CD8-positive, alpha-beta memory T cell (primary cell): ENCODE measurements around the gene HDAC8. TPM values are rescaled to one million over a fixed set of nuclear protein-coding genes. Genes with fewer than 3 reads are reported as not detected.
"Not testable (repeated sequence)": the region's sequence is repeated elsewhere in the genome, so short reads cannot be mapped to it uniquely, and the experiment has no call there.

Source experiments
- CTCF ChIA-PET: fragments of 350-600 bp; sonication (Branson Sonifier 250); formaldehyde crosslinking; loops from one replicate; lab custom pipeline; 2021; ENCODE audit warnings: antibody characterized with exemption; lab: Charles Lee
- POLR2A ChIA-PET: fragments of 350-600 bp; sonication (Branson Sonifier 250); formaldehyde crosslinking; loops from one replicate; lab custom pipeline; 2021; ENCODE audit warnings: antibody characterized with exemption; lab: Charles Lee
- DNase-seq, 5 donors: peaks; one replicate each; pipeline versions ENCODE4 v3.0.0 to v3.0.0-alpha.2; 2020 to 2022; ENCODE audit warnings: mixed read lengths in 1 of 5
- H3K27ac ChIP-seq: one replicate; pipeline ENCODE4 v1.7.0; 2013; ENCODE audit warnings: low read depth, mild to moderate bottlenecking, low read length, moderate library complexity
- H3K27me3 ChIP-seq: 2 replicates; pipeline ENCODE4 v1.7.0; 2013; ENCODE audit warnings: low read length, mild to moderate bottlenecking; ENCODE audit not compliant: insufficient read depth, poor library complexity, severe bottlenecking
- H3K36me3 ChIP-seq: 2 replicates; pipeline ENCODE4 v1.7.0; 2013; ENCODE audit warnings: mild to moderate bottlenecking, low read length, moderate library complexity; ENCODE audit not compliant: insufficient read depth
- H3K4me1 ChIP-seq: 2 replicates; pipeline ENCODE4 v1.7.0; 2013; ENCODE audit warnings: mild to moderate bottlenecking, low read length, moderate library complexity; ENCODE audit not compliant: insufficient read depth
- H3K4me3 ChIP-seq: 2 replicates; pipeline ENCODE4 v1.7.0; 2013; ENCODE audit warnings: mild to moderate bottlenecking, low read length
- H3K9me3 ChIP-seq: 2 replicates; pipeline ENCODE4 v1.7.0; 2013; ENCODE audit warnings: mild to moderate bottlenecking, low read length
- H3K27ac Mint-ChIP-seq, 8 donors: one replicate each; pipeline ENCODE4 v1.8.0; 2020 to 2021; ENCODE audit warnings: mixed read lengths in 8 of 8, mild to moderate bottlenecking in 6 of 8, inconsistent platforms in 3 of 8, moderate library complexity in 3 of 8
- H3K27me3 Mint-ChIP-seq, 2 donors: one replicate each; pipeline ENCODE4 v1.8.0; 2020 to 2021; ENCODE audit warnings: mixed read lengths in 2 of 2, mild to moderate bottlenecking in 1 of 2, moderate library complexity in 1 of 2
- H3K36me3 Mint-ChIP-seq, 3 donors: one replicate each; pipeline ENCODE4 v1.8.0; 2020 to 2021; ENCODE audit warnings: mixed read lengths in 3 of 3, inconsistent platforms in 1 of 3, mild to moderate bottlenecking in 1 of 3
- H3K4me1 Mint-ChIP-seq, 3 donors: one replicate each; pipeline ENCODE4 v1.8.0; 2020 to 2021; ENCODE audit warnings: mixed read lengths in 3 of 3, inconsistent platforms in 1 of 3, mild to moderate bottlenecking in 1 of 3
- H3K4me3 Mint-ChIP-seq, 7 donors: one replicate each; pipeline ENCODE4 v1.8.0; 2020 to 2021; ENCODE audit warnings: mixed read lengths in 7 of 7, mild to moderate bottlenecking in 6 of 7, moderate library complexity in 4 of 7, inconsistent platforms in 2 of 7
- H3K9me3 Mint-ChIP-seq, 5 donors: one replicate each; pipeline ENCODE4 v1.8.0; 2020 to 2022; ENCODE audit warnings: mixed read lengths in 5 of 5, mild to moderate bottlenecking in 3 of 5, moderate library complexity in 2 of 5, inconsistent platforms in 1 of 5
- polyA plus RNA-seq: library from polyadenylated mRNA; unstranded; fragments of 300-500 nt; fragmentation: Illumina TruSeq; gene quantifications from one replicate; pipeline ENCODE4 v1.2.3, GENCODE V29; 2021
- total RNA-seq, 2 experiments: library from RNA; stranded (reverse); gene quantifications; one replicate each; pipeline ENCODE4 v1.2.3, GENCODE V29; 2021

HDAC8 gene
- total and polyA plus RNA-seq, 3 experiments from 2014 or later: 16.4 to 17.8 (median 17.3) TPM

- ChIA-PET POLR2A (no interaction called here), CTCF (no interaction called here)
- no peak overlapping the region for H3K4me3 Mint-ChIP-seq
- Histone ChIP-seq H3K4me1 (no peaks in the 10 kb centered on the region), H3K9me3 (no peaks in the 10 kb centered on the region), H3K36me3 (no peaks in the 10 kb centered on the region), H3K27ac (no peak overlapping the region), H3K4me3 (no peak overlapping the region), H3K27me3 (no peaks in the 10 kb centered on the region)
- DNase-seq: no peak
- H3K27me3 Mint-ChIP-seq: peaks cover 0 to 4% of the 10 kb centered on the region in 2 donors
- peaks cover 3 to 24% (median 24%) of the 10 kb centered on the region in 3 donors for H3K36me3 Mint-ChIP-seq
- peaks cover 0 to 18% (median 5%) of the 10 kb centered on the region in 5 donors for H3K9me3 Mint-ChIP-seq
- H3K4me1 Mint-ChIP-seq: no peaks in the 10 kb centered on the region
- no peak overlapping the region for H3K27ac Mint-ChIP-seq
Measured at GRCh38 chrX:72498782-72499181, 73.9 kb downstream of the HDAC8 start.

- Histone ChIP-seq H3K27me3 (no peaks in the 10 kb centered on the region), H3K4me3 (no peak overlapping the region), H3K4me1 (no peaks in the 10 kb centered on the region), H3K27ac (no peak overlapping the region), H3K36me3 (no peaks in the 10 kb centered on the region), H3K9me3 (no peaks in the 10 kb centered on the region)
- POLR2A ChIA-PET: no interaction called here
- H3K9me3 Mint-ChIP-seq: peaks cover 0 to 10% (median 0%) of the 10 kb centered on the region in 5 donors
- no peak for DNase-seq
- CTCF ChIA-PET: no interaction called here
- H3K4me3 Mint-ChIP-seq: no peak overlapping the region
- peaks cover 12 to 38% (median 16%) of the 10 kb centered on the region in 3 donors for H3K36me3 Mint-ChIP-seq
- H3K27me3 Mint-ChIP-seq: no peaks in the 10 kb centered on the region
- no peaks in the 10 kb centered on the region for H3K4me1 Mint-ChIP-seq
- H3K27ac Mint-ChIP-seq: no peak overlapping the region
Measured at GRCh38 chrX:72495046-72495445, 77.6 kb downstream of the HDAC8 start.

GRCh38 chrX:72492499-72492898 lies 80.1 kb downstream of the HDAC8 start:
- no peak overlapping the region for H3K27ac ChIP-seq
- Mint-ChIP-seq H3K9me3 (no peaks in the 10 kb centered on the region), H3K27ac (peak overlapping the region in 1 of 8 donors; percentile 83), H3K27me3 (no peaks in the 10 kb centered on the region), H3K4me1 (no peaks in the 10 kb centered on the region), H3K4me3 (no peak overlapping the region), H3K36me3 (peaks cover 12 to 52% (median 25%) of the 10 kb centered on the region in 3 donors)
- no peaks in the 10 kb centered on the region for H3K27me3 ChIP-seq
- H3K9me3 ChIP-seq: no peaks in the 10 kb centered on the region
- POLR2A ChIA-PET: no interaction called here
- no peak overlapping the region for H3K4me3 ChIP-seq
- CTCF ChIA-PET: no interaction called here
- peaks cover 5% of the 10 kb centered on the region for H3K36me3 ChIP-seq
- no peak for DNase-seq
- H3K4me1 ChIP-seq: no peaks in the 10 kb centered on the region

- H3K9me3 ChIP-seq, H3K36me3 ChIP-seq, H3K4me3 Mint-ChIP-seq, DNase-seq, H3K9me3 Mint-ChIP-seq, H3K4me3 ChIP-seq, POLR2A ChIA-PET, H3K27ac Mint-ChIP-seq, CTCF ChIA-PET, H3K27me3 ChIP-seq, H3K4me1 ChIP-seq, H3K27me3 Mint-ChIP-seq, H3K4me1 Mint-ChIP-seq, H3K27ac ChIP-seq: not testable (repeated sequence)
- H3K36me3 Mint-ChIP-seq: peaks cover 16 to 62% (median 25%) of the 10 kb centered on the region in 3 donors
Measured at GRCh38 chrX:72490221-72490620, 82.4 kb downstream of the HDAC8 start.

- Mint-ChIP-seq H3K9me3 (no peaks in the 10 kb centered on the region), H3K27me3 (peaks cover 0 to 5% of the 10 kb centered on the region in 2 donors), H3K36me3 (peaks cover 14 to 56% (median 18%) of the 10 kb centered on the region in 3 donors), H3K27ac (peak overlapping the region in 1 of 8 donors; percentile 71), H3K4me3 (no peak overlapping the region), H3K4me1 (no peaks in the 10 kb centered on the region)
- Histone ChIP-seq H3K27me3 (no peaks in the 10 kb centered on the region), H3K4me3 (no peak overlapping the region), H3K4me1 (no peaks in the 10 kb centered on the region), H3K9me3 (no peaks in the 10 kb centered on the region), H3K27ac (no peak overlapping the region), H3K36me3 (peaks cover 5% of the 10 kb centered on the region)
- CTCF ChIA-PET: no interaction called here
- POLR2A ChIA-PET: no interaction called here
- no peak for DNase-seq
Measured at GRCh38 chrX:72487661-72488060, 85.0 kb downstream of the HDAC8 start.

- Mint-ChIP-seq H3K27ac (no peak overlapping the region), H3K4me3 (no peak overlapping the region), H3K36me3 (peaks cover 11 to 47% (median 14%) of the 10 kb centered on the region in 3 donors), H3K27me3 (peaks cover 0 to 7% of the 10 kb centered on the region in 2 donors), H3K9me3 (no peaks in the 10 kb centered on the region), H3K4me1 (no peaks in the 10 kb centered on the region)
- H3K27me3 ChIP-seq: no peaks in the 10 kb centered on the region
- CTCF ChIA-PET: no interaction called here
- no peak overlapping the region for H3K27ac ChIP-seq
- H3K9me3 ChIP-seq: no peaks in the 10 kb centered on the region
- POLR2A ChIA-PET: no interaction called here
- H3K4me1 ChIP-seq: no peaks in the 10 kb centered on the region
- no peaks in the 10 kb centered on the region for H3K36me3 ChIP-seq
- no peak overlapping the region for H3K4me3 ChIP-seq
- no peak for DNase-seq
Measured at GRCh38 chrX:72479324-72480274, 93.0 kb downstream of the HDAC8 start.

GRCh38 chrX:72478853-72479252 lies 93.8 kb downstream of the HDAC8 start:
- CTCF ChIA-PET: no interaction called here
- Mint-ChIP-seq H3K27me3 (peaks cover 0 to 7% of the 10 kb centered on the region in 2 donors), H3K9me3 (no peaks in the 10 kb centered on the region), H3K36me3 (peaks cover 11 to 46% (median 14%) of the 10 kb centered on the region in 3 donors), H3K4me3 (no peak overlapping the region), H3K27ac (no peak overlapping the region), H3K4me1 (no peaks in the 10 kb centered on the region)
- H3K9me3 ChIP-seq: no peaks in the 10 kb centered on the region
- no peak overlapping the region for H3K27ac ChIP-seq
- no peaks in the 10 kb centered on the region for H3K27me3 ChIP-seq
- no peak overlapping the region for H3K4me3 ChIP-seq
- H3K4me1 ChIP-seq: no peaks in the 10 kb centered on the region
- no peak for DNase-seq
- H3K36me3 ChIP-seq: no peaks in the 10 kb centered on the region
- POLR2A ChIA-PET: no interaction called here

GRCh38 chrX:72478351-72478750 lies 94.3 kb downstream of the HDAC8 start:
- Mint-ChIP-seq H3K4me1 (no peaks in the 10 kb centered on the region), H3K27me3 (peaks cover 0 to 6% of the 10 kb centered on the region in 2 donors), H3K36me3 (peaks cover 11 to 47% (median 14%) of the 10 kb centered on the region in 3 donors), H3K4me3 (peak overlapping the region in 1 of 7 donors; percentile 37), H3K27ac (no peak overlapping the region), H3K9me3 (no peaks in the 10 kb centered on the region)
- Histone ChIP-seq H3K27ac (no peak overlapping the region), H3K9me3 (no peaks in the 10 kb centered on the region), H3K27me3 (no peaks in the 10 kb centered on the region), H3K4me1 (no peaks in the 10 kb centered on the region), H3K4me3 (no peak overlapping the region), H3K36me3 (no peaks in the 10 kb centered on the region)
- POLR2A ChIA-PET: no interaction called here
- DNase-seq: no peak
- CTCF ChIA-PET: no interaction called here
